ENCODE data around the gene PPM1A. TPM values are rescaled to one million over a fixed set of nuclear protein-coding genes. Genes with fewer than 3 reads are reported as not detected.

PPM1A gene
- total RNA-seq, 1 experiment from 2014 or later: 69.3 TPM

DNA sequence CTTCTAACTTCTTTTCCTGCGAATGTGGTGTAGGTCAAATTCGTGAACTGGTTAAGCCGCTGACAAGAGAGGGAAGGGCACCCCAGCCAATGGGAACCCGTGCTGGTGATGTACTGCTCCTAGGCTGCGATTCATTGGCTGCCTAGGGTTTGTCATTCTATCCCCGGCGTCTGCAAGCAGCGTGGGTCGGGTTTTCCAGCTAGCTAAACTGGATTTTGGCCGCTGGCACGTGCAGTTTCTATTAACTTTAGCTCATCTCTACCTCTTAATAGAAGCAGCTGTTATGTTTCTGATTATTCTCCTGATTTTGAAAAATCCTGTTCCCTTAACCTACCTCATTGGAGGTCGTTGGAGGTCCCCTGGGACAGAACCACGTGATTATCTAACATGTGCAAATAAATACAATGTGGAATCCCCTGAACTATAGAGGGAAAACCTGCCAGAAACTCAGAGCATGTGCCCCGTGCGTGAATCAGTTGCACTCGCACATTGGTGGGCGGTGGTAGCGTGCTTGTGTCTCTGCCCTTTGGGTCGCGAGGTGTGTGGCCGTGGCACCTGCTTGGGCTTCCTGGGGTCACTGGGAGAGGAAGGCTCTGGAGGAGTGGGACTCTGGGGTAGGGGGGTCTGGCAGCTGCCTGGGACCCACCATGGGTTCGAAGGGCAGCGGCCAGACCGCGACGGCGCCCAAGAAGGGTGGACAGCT is 876 bp upstream of the PPM1A start:
- POLR2A ChIA-PET (ENCODE audit: unreplicated experiment): interaction anchor here (0.5 to 1.0 kb wide), 6 partner anchors 10 to 156 kb away, joined by 3 to 23 read pairs (median 4); partner anchors contain the start of gene PCNX4
- Histone ChIP-seq H3K36me3 (ENCODE audit: low read depth, low read length) (no peaks in the 10 kb centered on the region), H3K4me1 (ENCODE audit: insufficient read depth, low read length) (peaks cover 30% of the 10 kb centered on the region), H4K20me1 (ENCODE audit: low read length) (peaks cover 25% of the 10 kb centered on the region), H3K9me3 (ENCODE audit: low read length) (no peaks in the 10 kb centered on the region), H3K79me2 (ENCODE audit: low read length) (peaks cover 34% of the 10 kb centered on the region), H2AFZ (ENCODE audit: low read length) (peak overlapping the region; percentile 77), H3K9me2 (replicated peaks; ENCODE audit: low read length) (no peaks in the 10 kb centered on the region), H3F3A (ENCODE audit: low read length, unreplicated experiment) (no peaks in the 10 kb centered on the region), H3K27me3 (ENCODE audit: low read length) (no peaks in the 10 kb centered on the region), H3K4me2 (ENCODE audit: low read length) (peak overlapping the region; percentile 84), H3K4me3 (ENCODE audit: low read length) (peak overlapping the region; percentile 66), H3K27ac (ENCODE audit: low read length) (peak overlapping the region; percentile 87), H3K9ac (ENCODE audit: low read length) (peak overlapping the region; percentile 90)
- DNase-seq: peak; percentile 100
- intact Hi-C loops (cut with micrococcal nuclease): loop anchor here (1.0 to 10.0 kb wide), 6 partner anchors 25 to 766 kb away; partner anchors contain the start of genes JKAMP and L3HYPDH
- CTCF ChIA-PET: interaction anchor here (0.5 to 1.8 kb wide), 6 partner anchors 16 to 136 kb away, joined by 3 to 10 read pairs (median 4); no protein-coding TSS in a partner anchor
- TF ChIP-seq, protein P1, sequence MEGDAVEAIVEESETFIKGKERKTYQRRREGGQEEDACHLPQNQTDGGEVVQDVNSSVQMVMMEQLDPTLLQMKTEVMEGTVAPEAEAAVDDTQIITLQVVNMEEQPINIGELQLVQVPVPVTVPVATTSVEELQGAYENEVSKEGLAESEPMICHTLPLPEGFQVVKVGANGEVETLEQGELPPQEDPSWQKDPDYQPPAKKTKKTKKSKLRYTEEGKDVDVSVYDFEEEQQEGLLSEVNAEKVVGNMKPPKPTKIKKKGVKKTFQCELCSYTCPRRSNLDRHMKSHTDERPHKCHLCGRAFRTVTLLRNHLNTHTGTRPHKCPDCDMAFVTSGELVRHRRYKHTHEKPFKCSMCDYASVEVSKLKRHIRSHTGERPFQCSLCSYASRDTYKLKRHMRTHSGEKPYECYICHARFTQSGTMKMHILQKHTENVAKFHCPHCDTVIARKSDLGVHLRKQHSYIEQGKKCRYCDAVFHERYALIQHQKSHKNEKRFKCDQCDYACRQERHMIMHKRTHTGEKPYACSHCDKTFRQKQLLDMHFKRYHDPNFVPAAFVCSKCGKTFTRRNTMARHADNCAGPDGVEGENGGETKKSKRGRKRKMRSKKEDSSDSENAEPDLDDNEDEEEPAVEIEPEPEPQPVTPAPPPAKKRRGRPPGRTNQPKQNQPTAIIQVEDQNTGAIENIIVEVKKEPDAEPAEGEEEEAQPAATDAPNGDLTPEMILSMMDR (conservative IDR thresholded peaks at IDR 0.05; ENCODE audit: low read depth, low read length): no peak
- no peak for TF ChIP-seq EZH2phosphoT487 (IDR thresholded peaks at IDR 0.05; ENCODE audit: borderline replicate concordance, low read length)
- TF ChIP-seq EZH2 (IDR thresholded peaks at IDR 0.05; ENCODE audit: low read length, unreplicated experiment): no peak
- ATAC-seq: peak; percentile 75
- TSS peak; percentile 94 for BruUV-seq (replicated peaks)

DNA sequence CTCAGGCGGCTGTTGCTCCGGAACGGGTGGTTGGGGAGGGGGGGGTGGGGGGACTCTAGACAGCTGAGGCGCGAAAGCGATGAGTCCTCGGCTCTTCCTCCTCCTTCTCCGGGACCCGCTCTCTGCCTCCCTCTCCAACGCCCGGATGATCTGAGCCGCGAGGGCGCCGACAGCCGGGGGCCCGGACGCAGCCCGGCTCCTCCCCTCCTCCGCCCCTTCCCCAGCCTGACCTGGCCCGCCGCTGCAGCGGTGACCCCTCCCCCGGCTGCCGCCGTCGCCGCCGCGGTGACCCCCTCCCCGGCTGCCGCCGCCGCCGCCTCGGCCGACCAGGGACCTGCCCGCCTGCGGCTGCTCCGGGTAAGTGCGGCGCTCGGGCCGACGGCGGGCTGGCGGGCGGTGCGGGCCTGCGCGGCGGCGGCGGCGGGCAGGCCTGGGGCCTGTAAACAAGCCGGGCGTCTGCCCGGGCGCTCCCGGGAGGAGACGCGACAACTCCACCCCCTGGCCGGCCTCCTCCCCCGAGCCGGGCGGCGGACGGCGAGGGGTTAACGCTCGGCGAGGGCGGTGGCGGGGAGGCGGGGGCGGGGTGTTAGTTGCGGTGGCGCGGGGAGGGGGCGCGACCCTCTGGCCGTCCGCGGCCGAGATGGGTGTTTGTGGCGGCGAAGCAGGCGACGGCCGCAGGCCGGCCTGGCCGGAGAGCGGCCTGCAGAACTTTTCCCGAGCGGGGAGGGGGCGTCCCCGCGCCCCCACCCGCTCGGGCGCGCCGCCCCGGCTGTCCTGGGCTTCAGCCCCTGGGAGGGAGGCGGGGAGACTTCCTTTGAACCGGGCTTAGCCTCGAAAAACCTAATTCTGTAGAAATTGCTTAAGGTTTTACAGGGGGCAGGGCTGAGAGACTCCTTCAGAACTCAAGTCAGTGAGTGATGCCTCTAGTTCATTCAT is 568 bp downstream of the PPM1A start:
- ATAC-seq (peak; percentile 58), DNase-seq (peak; percentile 88)

More for the DNA sequence above, 568 bp downstream of the PPM1A start:
- no peaks in the 10 kb centered on the region for H3K27me3 ChIP-seq (ENCODE audit: low read length)
- peaks cover 30% of the 10 kb centered on the region for H3K4me1 ChIP-seq (ENCODE audit: insufficient read depth, low read length)
- intact Hi-C loops (cut with micrococcal nuclease): loop anchor here (1.0 to 10.0 kb wide), 9 partner anchors 10 to 1015 kb away; partner anchors contain the start of genes JKAMP, L3HYPDH and PCNX4
- H2AFZ ChIP-seq (ENCODE audit: low read length): peak overlapping the region; percentile 56
- H3K27ac ChIP-seq (ENCODE audit: low read length): peak overlapping the region; percentile 3
- H3K9ac ChIP-seq (ENCODE audit: low read length): peak overlapping the region; percentile 75
- TF ChIP-seq, protein P1 (conservative IDR thresholded peaks at IDR 0.05; ENCODE audit: low read depth, low read length): 0 out of 2 replicates have a peak, but pooled peaks have one; percentile 15
- no peak for TF ChIP-seq EZH2phosphoT487 (IDR thresholded peaks at IDR 0.05; ENCODE audit: borderline replicate concordance, low read length)
- peaks cover 36% of the 10 kb centered on the region for H4K20me1 ChIP-seq (ENCODE audit: low read length)
- peak overlapping the region; percentile 79 for H3K4me2 ChIP-seq (ENCODE audit: low read length)
- BruUV-seq (replicated peaks): no TSS peak
- CTCF ChIA-PET: interaction anchor here (0.6 to 1.8 kb wide), 6 partner anchors 9 to 98 kb away, joined by 3 to 13 read pairs (median 4); no protein-coding TSS in a partner anchor
- POLR2A ChIA-PET (ENCODE audit: unreplicated experiment): interaction anchor here (0.6 to 1.0 kb wide), 19 partner anchors 10 to 1679 kb away, joined by 3 to 23 read pairs (median 4); partner anchors contain the start of gene PCNX4
- peak overlapping the region; percentile 69 for H3K4me3 ChIP-seq (ENCODE audit: low read length)
- no peaks in the 10 kb centered on the region for H3F3A ChIP-seq (ENCODE audit: low read length, unreplicated experiment)
- H3K9me3 ChIP-seq (ENCODE audit: low read length): no peaks in the 10 kb centered on the region
- H3K36me3 ChIP-seq (ENCODE audit: low read depth, low read length): no peaks in the 10 kb centered on the region
- H3K79me2 ChIP-seq (ENCODE audit: low read length): peaks cover 48% of the 10 kb centered on the region
- no peaks in the 10 kb centered on the region for H3K9me2 ChIP-seq (replicated peaks; ENCODE audit: low read length)

All from PC-3 (cell line).